Measurements from ENCODE around the gene SARM1. TPM values are rescaled to one million over a fixed set of nuclear protein-coding genes. Genes with fewer than 3 reads are reported as not detected.

Gene SARM1
- total and polyA plus RNA-seq, 2 of the 13 experiments (the other 11 are each of a cell fraction or from before 2014, with no cell fraction given): 0.73 to 0.86 TPM

DNA sequence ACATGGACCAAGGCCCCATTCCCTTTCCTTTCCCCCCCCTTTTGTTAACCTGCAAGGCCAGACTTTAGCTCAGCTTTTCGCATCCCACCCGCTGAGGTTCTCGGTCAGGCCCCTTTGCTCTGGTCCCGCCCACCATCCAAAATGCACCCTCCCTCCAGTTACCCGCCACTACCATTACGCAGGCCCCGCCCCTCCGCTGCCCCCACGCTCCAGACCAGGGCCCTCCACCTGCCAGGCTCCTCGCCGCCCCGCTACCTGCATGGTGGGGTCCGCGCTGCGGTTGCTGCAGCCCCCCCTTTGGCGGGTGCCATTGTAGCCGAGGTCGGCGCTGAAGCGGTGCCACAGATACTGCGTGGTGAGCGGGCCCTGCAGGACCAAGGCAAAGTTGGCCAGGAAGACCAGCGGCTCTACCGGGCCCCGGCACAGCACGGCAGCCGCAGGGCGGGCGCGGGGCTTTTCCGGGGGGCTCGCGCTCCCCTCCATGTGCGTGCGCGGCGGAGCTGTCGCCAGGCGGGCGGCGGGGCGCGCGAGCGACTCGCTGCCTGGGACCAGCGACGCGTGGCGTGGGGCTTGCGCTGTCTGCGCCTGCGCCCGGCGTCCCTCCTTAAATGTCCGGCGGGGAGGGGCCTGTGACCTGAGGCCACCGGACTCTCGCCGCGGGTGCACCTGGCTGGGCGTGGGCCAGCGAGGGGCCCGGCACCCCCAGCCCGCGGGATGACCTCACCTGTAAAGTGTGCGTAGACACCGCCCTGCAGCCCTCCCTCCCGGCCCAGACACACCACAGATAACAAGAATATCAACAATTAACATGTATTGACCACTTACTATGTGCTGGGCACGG lies 34.4 kb downstream of the SARM1 start, which contains the start of gene SLC46A1 (continued):
- TF ChIP-seq, protein P1, sequence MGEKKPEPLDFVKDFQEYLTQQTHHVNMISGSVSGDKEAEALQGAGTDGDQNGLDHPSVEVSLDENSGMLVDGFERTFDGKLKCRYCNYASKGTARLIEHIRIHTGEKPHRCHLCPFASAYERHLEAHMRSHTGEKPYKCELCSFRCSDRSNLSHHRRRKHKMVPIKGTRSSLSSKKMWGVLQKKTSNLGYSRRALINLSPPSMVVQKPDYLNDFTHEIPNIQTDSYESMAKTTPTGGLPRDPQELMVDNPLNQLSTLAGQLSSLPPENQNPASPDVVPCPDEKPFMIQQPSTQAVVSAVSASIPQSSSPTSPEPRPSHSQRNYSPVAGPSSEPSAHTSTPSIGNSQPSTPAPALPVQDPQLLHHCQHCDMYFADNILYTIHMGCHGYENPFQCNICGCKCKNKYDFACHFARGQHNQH (CRISPR knock-in tag; IDR thresholded peaks at IDR 0.05): peak; percentile 71
- no peak for TF ChIP-seq PTBP1 (IDR thresholded peaks at IDR 0.05; ENCODE audit: low read depth, low read length, poor library complexity, severe bottlenecking)
- peak; percentile 20 for TF ChIP-seq ASH2L (IDR thresholded peaks at IDR 0.05; ENCODE audit: insufficient read length, low read depth, low read length)
- no peak; the same call in 2 of the 3 replicates for TF ChIP-seq MXI1 (IDR thresholded peaks at IDR 0.05; ENCODE audit: borderline replicate concordance, low read depth, low read length)
- TF ChIP-seq, protein P2, sequence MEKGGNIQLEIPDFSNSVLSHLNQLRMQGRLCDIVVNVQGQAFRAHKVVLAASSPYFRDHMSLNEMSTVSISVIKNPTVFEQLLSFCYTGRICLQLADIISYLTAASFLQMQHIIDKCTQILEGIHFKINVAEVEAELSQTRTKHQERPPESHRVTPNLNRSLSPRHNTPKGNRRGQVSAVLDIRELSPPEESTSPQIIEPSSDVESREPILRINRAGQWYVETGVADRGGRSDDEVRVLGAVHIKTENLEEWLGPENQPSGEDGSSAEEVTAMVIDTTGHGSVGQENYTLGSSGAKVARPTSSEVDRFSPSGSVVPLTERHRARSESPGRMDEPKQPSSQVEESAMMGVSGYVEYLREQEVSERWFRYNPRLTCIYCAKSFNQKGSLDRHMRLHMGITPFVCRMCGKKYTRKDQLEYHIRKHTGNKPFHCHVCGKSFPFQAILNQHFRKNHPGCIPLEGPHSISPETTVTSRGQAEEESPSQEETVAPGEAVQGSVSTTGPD (CRISPR knock-in tag; IDR thresholded peaks at IDR 0.05): no peak
- TF ChIP-seq MAZ (IDR thresholded peaks at IDR 0.05; ENCODE audit: borderline replicate concordance, low read depth, low read length): no peak
- TF ChIP-seq MAZ (CRISPR knock-in tag; IDR thresholded peaks at IDR 0.05; ENCODE audit: low read depth): peak; percentile 42; the same call in 1 of the 2 replicates
- peak; percentile 23; the same call in 1 of the 2 replicates for TF ChIP-seq ZNF761 (CRISPR knock-in tag; conservative IDR thresholded peaks at IDR 0.05)
- TF ChIP-seq, protein P3, sequence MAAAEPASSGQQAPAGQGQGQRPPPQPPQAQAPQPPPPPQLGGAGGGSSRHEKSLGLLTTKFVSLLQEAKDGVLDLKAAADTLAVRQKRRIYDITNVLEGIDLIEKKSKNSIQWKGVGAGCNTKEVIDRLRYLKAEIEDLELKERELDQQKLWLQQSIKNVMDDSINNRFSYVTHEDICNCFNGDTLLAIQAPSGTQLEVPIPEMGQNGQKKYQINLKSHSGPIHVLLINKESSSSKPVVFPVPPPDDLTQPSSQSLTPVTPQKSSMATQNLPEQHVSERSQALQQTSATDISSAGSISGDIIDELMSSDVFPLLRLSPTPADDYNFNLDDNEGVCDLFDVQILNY (CRISPR knock-in tag; conservative IDR thresholded peaks at IDR 0.05): 0 out of 2 replicates have a peak, but pooled peaks have one; percentile 24
- TF ChIP-seq ZNF652 (CRISPR knock-in tag; IDR thresholded peaks at IDR 0.05; ENCODE audit: borderline replicate concordance, low read depth): no peak
- TF ChIP-seq, protein P4, sequence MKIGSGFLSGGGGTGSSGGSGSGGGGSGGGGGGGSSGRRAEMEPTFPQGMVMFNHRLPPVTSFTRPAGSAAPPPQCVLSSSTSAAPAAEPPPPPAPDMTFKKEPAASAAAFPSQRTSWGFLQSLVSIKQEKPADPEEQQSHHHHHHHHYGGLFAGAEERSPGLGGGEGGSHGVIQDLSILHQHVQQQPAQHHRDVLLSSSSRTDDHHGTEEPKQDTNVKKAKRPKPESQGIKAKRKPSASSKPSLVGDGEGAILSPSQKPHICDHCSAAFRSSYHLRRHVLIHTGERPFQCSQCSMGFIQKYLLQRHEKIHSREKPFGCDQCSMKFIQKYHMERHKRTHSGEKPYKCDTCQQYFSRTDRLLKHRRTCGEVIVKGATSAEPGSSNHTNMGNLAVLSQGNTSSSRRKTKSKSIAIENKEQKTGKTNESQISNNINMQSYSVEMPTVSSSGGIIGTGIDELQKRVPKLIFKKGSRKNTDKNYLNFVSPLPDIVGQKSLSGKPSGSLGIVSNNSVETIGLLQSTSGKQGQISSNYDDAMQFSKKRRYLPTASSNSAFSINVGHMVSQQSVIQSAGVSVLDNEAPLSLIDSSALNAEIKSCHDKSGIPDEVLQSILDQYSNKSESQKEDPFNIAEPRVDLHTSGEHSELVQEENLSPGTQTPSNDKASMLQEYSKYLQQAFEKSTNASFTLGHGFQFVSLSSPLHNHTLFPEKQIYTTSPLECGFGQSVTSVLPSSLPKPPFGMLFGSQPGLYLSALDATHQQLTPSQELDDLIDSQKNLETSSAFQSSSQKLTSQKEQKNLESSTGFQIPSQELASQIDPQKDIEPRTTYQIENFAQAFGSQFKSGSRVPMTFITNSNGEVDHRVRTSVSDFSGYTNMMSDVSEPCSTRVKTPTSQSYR (CRISPR knock-in tag; IDR thresholded peaks at IDR 0.05; ENCODE audit: borderline replicate concordance): 0 out of 2 replicates have a peak, but pooled peaks have one; percentile 26
- TF ChIP-seq KDM2A (CRISPR knock-in tag; IDR thresholded peaks at IDR 0.05; ENCODE audit: borderline replicate concordance, low read depth): no peak; the same call in none of the 2 replicates
- no peak for TF ChIP-seq HCFC1 (IDR thresholded peaks at IDR 0.05; ENCODE audit: low read depth, low read length)
- no peak for TF ChIP-seq HNRNPUL1 (IDR thresholded peaks at IDR 0.05; ENCODE audit: low read depth, low read length)
- TF ChIP-seq ZNF337 (CRISPR knock-in tag; IDR thresholded peaks at IDR 0.05; ENCODE audit: borderline replicate concordance, low read depth): no peak
- TF ChIP-seq, protein P5, sequence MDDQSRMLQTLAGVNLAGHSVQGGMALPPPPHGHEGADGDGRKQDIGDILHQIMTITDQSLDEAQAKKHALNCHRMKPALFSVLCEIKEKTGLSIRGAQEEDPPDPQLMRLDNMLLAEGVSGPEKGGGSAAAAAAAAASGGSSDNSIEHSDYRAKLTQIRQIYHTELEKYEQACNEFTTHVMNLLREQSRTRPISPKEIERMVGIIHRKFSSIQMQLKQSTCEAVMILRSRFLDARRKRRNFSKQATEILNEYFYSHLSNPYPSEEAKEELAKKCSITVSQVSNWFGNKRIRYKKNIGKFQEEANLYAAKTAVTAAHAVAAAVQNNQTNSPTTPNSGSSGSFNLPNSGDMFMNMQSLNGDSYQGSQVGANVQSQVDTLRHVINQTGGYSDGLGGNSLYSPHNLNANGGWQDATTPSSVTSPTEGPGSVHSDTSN (CRISPR knock-in tag; IDR thresholded peaks at IDR 0.05; ENCODE audit: borderline replicate concordance): no peak
- TF ChIP-seq TARDBP (CRISPR knock-in tag; IDR thresholded peaks at IDR 0.05): no peak
- TF ChIP-seq CBX1 (IDR thresholded peaks at IDR 0.05; ENCODE audit: low read depth): no peak
- TF ChIP-seq, protein P6, sequence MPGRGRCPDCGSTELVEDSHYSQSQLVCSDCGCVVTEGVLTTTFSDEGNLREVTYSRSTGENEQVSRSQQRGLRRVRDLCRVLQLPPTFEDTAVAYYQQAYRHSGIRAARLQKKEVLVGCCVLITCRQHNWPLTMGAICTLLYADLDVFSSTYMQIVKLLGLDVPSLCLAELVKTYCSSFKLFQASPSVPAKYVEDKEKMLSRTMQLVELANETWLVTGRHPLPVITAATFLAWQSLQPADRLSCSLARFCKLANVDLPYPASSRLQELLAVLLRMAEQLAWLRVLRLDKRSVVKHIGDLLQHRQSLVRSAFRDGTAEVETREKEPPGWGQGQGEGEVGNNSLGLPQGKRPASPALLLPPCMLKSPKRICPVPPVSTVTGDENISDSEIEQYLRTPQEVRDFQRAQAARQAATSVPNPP (CRISPR knock-in tag; IDR thresholded peaks at IDR 0.05): no peak
